MCF 10A (cell line): ENCODE results near the gene GNRH2. TPM values are rescaled to one million over a fixed set of nuclear protein-coding genes. Genes with fewer than 3 reads are reported as not detected.
A peak's percentile ranks its signal among the peaks of the same experiment; 100 is the strongest.

Experiments
- BruUV-seq: library from RNA; stranded (reverse); fragments of 400-500 nt; replicated peaks from 2 replicates; lab custom pipeline; 2021; lab: Mats Ljungman, UMichigan
- CTCF ChIA-PET: fragments of 300-600 bp; sonication (Branson Sonifier 250); formaldehyde crosslinking; extraction: SDS; loops from one replicate; lab custom pipeline; 2021; ENCODE audit warnings: antibody characterized with exemption, inconsistent platforms; lab: Yijun Ruan, JAX
- POLR2A ChIA-PET: fragments of 300-600, 350-650 bp; sonication (Branson Sonifier 250); formaldehyde crosslinking; extraction: SDS; loops from one replicate; lab custom pipeline; 2020; ENCODE audit warnings: antibody characterized with exemption, inconsistent platforms; lab: Yijun Ruan, JAX
- DNase-seq: peaks from one replicate; pipeline ENCODE4 v3.0.0-alpha.2; 2018; ENCODE audit not compliant: unreplicated experiment
- H3K27ac Mint-ChIP-seq: one replicate; pipeline ENCODE4 v1.8.0; 2022; ENCODE audit warnings: mild to moderate bottlenecking, low read depth, mixed read lengths; ENCODE audit not compliant: unreplicated experiment
- H3K27me3 Mint-ChIP-seq: one replicate; pipeline ENCODE4 v1.8.0; 2022; ENCODE audit warnings: mixed read lengths; ENCODE audit not compliant: insufficient read depth, unreplicated experiment
- H3K36me3 Mint-ChIP-seq: one replicate; pipeline ENCODE4 v1.8.0; 2022; ENCODE audit warnings: mild to moderate bottlenecking, moderate library complexity, mixed read lengths; ENCODE audit not compliant: insufficient read depth, unreplicated experiment
- H3K4me1 Mint-ChIP-seq: one replicate; pipeline ENCODE4 v1.8.0; 2022; ENCODE audit warnings: mixed read lengths; ENCODE audit not compliant: insufficient read depth, unreplicated experiment
- H3K4me3 Mint-ChIP-seq: one replicate; pipeline ENCODE4 v1.8.0; 2022; ENCODE audit warnings: mild to moderate bottlenecking, moderate library complexity, mixed read lengths; ENCODE audit not compliant: unreplicated experiment
- H3K9me3 Mint-ChIP-seq: one replicate; pipeline ENCODE4 v1.8.0; 2022; ENCODE audit warnings: mixed read lengths; ENCODE audit not compliant: unreplicated experiment
- intact Hi-C: fragments of 100-400 bp; cut with micrococcal nuclease; formaldehyde crosslinking; loops from 2 replicates; pipeline ENCODE4 v1.14.1; 2022
- total RNA-seq: library from RNA; stranded (reverse); gene quantifications from 2 replicates; pipeline ENCODE4 v1.2.3, GENCODE V29; 2022
- TF ChIP-seq, protein P1 (sequence below): fragments of 200-600 bp; IDR thresholded peaks from one replicate; pipeline ENCODE4 v1.8.0; 2022; ENCODE audit warnings: antibody characterized with exemption, mild to moderate bottlenecking; ENCODE audit not compliant: unreplicated experiment

GNRH2 gene
- total RNA-seq, 1 experiment from 2014 or later, result 1.0 TPM

- Mint-ChIP-seq H3K27me3 (no peaks in the 10 kb centered on the region), H3K36me3 (peaks cover 17% of the 10 kb centered on the region), H3K4me3 (no peak overlapping the region), H3K9me3 (no peaks in the 10 kb centered on the region), H3K4me1 (no peaks in the 10 kb centered on the region), H3K27ac (no peak overlapping the region)
- intact Hi-C loops, result no loop called here
- no TSS peak for BruUV-seq
- POLR2A ChIA-PET, result no interaction called here
- TF ChIP-seq, protein P1, sequence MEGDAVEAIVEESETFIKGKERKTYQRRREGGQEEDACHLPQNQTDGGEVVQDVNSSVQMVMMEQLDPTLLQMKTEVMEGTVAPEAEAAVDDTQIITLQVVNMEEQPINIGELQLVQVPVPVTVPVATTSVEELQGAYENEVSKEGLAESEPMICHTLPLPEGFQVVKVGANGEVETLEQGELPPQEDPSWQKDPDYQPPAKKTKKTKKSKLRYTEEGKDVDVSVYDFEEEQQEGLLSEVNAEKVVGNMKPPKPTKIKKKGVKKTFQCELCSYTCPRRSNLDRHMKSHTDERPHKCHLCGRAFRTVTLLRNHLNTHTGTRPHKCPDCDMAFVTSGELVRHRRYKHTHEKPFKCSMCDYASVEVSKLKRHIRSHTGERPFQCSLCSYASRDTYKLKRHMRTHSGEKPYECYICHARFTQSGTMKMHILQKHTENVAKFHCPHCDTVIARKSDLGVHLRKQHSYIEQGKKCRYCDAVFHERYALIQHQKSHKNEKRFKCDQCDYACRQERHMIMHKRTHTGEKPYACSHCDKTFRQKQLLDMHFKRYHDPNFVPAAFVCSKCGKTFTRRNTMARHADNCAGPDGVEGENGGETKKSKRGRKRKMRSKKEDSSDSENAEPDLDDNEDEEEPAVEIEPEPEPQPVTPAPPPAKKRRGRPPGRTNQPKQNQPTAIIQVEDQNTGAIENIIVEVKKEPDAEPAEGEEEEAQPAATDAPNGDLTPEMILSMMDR, result no peak
- CTCF ChIA-PET, result no interaction called here
- no peak for DNase-seq
Observed at GRCh38 chr20:3032624-3033023, 10.8 kb upstream of the GNRH2 start.

- H3K4me3 Mint-ChIP-seq, result no peak overlapping the region
- H3K27ac Mint-ChIP-seq, result no peak overlapping the region
- intact Hi-C loops, result no loop called here
- H3K9me3 Mint-ChIP-seq, result no peaks in the 10 kb centered on the region
- peaks cover 29% of the 10 kb centered on the region for H3K36me3 Mint-ChIP-seq
- H3K4me1 Mint-ChIP-seq, result peaks cover 6% of the 10 kb centered on the region
- TF ChIP-seq, protein P1, result no peak
- ChIA-PET POLR2A (interaction anchor here (0.7 kb wide), 1 partner anchor 151 kb away, joined by 3 read pairs; no protein-coding TSS in a partner anchor), CTCF (interaction anchor here (0.8 kb wide), 1 partner anchor 79 kb away, joined by 4 read pairs; no protein-coding TSS in a partner anchor)
- H3K27me3 Mint-ChIP-seq, result no peaks in the 10 kb centered on the region
- no TSS peak for BruUV-seq
- DNase-seq, result no peak
Observed at GRCh38 chr20:3037654-3038053, 5.8 kb upstream of the GNRH2 start.

DNA sequence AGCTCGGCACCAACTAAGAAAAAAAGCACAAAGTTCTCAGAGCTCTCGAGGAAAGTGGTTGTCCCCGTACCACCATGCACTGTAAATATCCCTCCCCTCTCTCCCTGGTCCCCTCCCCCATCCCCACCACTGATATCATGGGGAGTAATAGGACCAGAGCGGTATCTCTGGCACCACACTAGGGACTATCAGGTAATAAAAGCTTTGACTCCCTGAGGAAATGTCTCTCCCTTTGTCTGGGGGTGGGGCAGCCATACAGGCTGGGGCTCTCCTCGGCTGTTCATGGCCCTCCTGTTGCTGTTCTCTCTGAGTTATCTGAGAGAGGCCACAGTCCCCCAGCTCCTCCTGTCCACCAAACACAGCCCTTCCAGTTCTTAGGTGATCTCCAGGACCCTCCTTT is 5.0 kb upstream of the GNRH2 start:
- TF ChIP-seq, protein P1, result no peak
- no peak overlapping the region for H3K27ac Mint-ChIP-seq
- BruUV-seq, result TSS peak; percentile 62

GRCh38 chr20:3039426-3039825 is 4.0 kb upstream of the GNRH2 start:
- ChIA-PET POLR2A (interaction anchor here (0.7 to 0.8 kb wide), 2 partner anchors 55 to 122 kb away, joined by 3 read pairs; no protein-coding TSS in a partner anchor), CTCF (interaction anchor here (0.8 to 1.3 kb wide), 2 partner anchors 14 to 40 kb away, joined by 3 to 5 read pairs; no protein-coding TSS in a partner anchor)
- Mint-ChIP-seq H3K27ac (no peak overlapping the region), H3K4me1 (peaks cover 6% of the 10 kb centered on the region), H3K36me3 (peaks cover 29% of the 10 kb centered on the region), H3K27me3 (no peaks in the 10 kb centered on the region), H3K4me3 (no peak overlapping the region), H3K9me3 (no peaks in the 10 kb centered on the region)
- DNase-seq, result no peak
- no TSS peak for BruUV-seq
- intact Hi-C loops, result no loop called here
- TF ChIP-seq, protein P1, result no peak

More for the DNA sequence above, 5.0 kb upstream of the GNRH2 start:
- CTCF ChIA-PET, result interaction anchor here (1.3 kb wide), 1 partner anchor 15 kb away, joined by 5 read pairs; no protein-coding TSS in a partner anchor
- intact Hi-C loops, result no loop called here
- no peaks in the 10 kb centered on the region for H3K9me3 Mint-ChIP-seq
- H3K4me3 Mint-ChIP-seq, result no peak overlapping the region
- no peak for DNase-seq
- POLR2A ChIA-PET, result no interaction called here
- peaks cover 29% of the 10 kb centered on the region for H3K36me3 Mint-ChIP-seq
- H3K4me1 Mint-ChIP-seq, result peaks cover 6% of the 10 kb centered on the region
- H3K27me3 Mint-ChIP-seq, result no peaks in the 10 kb centered on the region
